ENCODE measurements around the gene FAM174B.

DNA sequence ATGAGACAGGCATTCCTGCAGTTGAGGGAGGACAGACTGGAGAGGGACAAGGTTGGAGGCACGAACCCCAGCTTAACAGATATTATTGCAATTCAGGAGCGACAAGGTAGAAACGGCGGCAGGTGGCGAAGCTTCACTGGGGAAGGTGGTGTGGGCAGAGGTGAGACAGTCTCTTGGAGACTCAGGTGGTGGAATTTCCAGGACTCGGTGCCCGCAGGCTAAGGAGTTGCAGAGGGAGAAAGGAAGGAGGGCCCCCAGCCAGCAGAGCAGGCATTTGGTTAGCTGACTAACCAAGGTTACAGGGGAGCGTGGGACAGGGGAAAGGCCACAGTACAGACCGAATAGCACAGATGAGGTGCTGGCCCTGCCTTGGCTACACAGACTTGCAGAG, 3.0 kb downstream of the FAM174B start:
- TF ChIP-seq, protein P1, sequence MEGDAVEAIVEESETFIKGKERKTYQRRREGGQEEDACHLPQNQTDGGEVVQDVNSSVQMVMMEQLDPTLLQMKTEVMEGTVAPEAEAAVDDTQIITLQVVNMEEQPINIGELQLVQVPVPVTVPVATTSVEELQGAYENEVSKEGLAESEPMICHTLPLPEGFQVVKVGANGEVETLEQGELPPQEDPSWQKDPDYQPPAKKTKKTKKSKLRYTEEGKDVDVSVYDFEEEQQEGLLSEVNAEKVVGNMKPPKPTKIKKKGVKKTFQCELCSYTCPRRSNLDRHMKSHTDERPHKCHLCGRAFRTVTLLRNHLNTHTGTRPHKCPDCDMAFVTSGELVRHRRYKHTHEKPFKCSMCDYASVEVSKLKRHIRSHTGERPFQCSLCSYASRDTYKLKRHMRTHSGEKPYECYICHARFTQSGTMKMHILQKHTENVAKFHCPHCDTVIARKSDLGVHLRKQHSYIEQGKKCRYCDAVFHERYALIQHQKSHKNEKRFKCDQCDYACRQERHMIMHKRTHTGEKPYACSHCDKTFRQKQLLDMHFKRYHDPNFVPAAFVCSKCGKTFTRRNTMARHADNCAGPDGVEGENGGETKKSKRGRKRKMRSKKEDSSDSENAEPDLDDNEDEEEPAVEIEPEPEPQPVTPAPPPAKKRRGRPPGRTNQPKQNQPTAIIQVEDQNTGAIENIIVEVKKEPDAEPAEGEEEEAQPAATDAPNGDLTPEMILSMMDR (IDR thresholded peaks at IDR 0.05): no peak
- TF ChIP-seq EP300 (IDR thresholded peaks at IDR 0.05): no peak

Data from ovary (tissue), 3 donors.